PC-3 (cell line): Measurements from ENCODE around the gene FLAD1. TPM values are rescaled to one million over a fixed set of nuclear protein-coding genes. Genes with fewer than 3 reads are reported as not detected.
A peak's percentile ranks its signal among the peaks of the same experiment; 100 is the strongest.

Experiments
- ATAC-seq: fragments of 200-7000 bp; cut with Tn5 transposase; 2 replicates; pipeline ENCODE4 v1.9.1; 2020; ENCODE audit warnings: mild to moderate bottlenecking, moderate library complexity
- BruUV-seq: library from RNA; stranded (reverse); fragments of 400-500 nt; replicated peaks from 2 replicates; lab custom pipeline; 2021; lab: Mats Ljungman, UMichigan
- CTCF ChIA-PET: fragments of 300-600 bp; sonication (Branson Sonifier 250); formaldehyde crosslinking; loops from one replicate; lab custom pipeline; 2022; ENCODE audit warnings: antibody characterized with exemption; lab: Charles Lee
- POLR2A ChIA-PET: fragments of 300-600 bp; sonication (Branson Sonifier 250); formaldehyde crosslinking; loops from one replicate; lab custom pipeline; 2022; ENCODE audit warnings: antibody characterized with exemption; ENCODE audit not compliant: unreplicated experiment; lab: Charles Lee
- DNase-seq: peaks from one replicate; pipeline ENCODE4 v3.0.0-alpha.2; 2015
- H2AFZ ChIP-seq: fragments of 300-600 bp; sonication (generic); 2 replicates; pipeline ENCODE4 v1.6.0; 2016; ENCODE audit warnings: antibody characterized with exemption, low read length
- H3F3A ChIP-seq: fragments of 300-600 bp; sonication (generic); one replicate; pipeline ENCODE4 v1.6.0; 2017; ENCODE audit warnings: antibody characterized with exemption, low read length, control low read depth, mild to moderate bottlenecking; ENCODE audit not compliant: unreplicated experiment
- H3K27ac ChIP-seq: fragments of 300-600 bp; sonication (generic); 2 replicates; pipeline ENCODE4 v1.5.1; 2016; ENCODE audit warnings: mild to moderate bottlenecking, low read length
- H3K27me3 ChIP-seq: fragments of 300-600 bp; sonication (generic); 2 replicates; pipeline ENCODE4 v1.6.1; 2016; ENCODE audit warnings: low read length, mixed read lengths
- H3K36me3 ChIP-seq: fragments of 300-600 bp; sonication (generic); 2 replicates; pipeline ENCODE4 v1.6.1; 2016; ENCODE audit warnings: low read depth, mixed run types, low read length, mixed read lengths
- H3K4me1 ChIP-seq: fragments of 300-600 bp; sonication (generic); 2 replicates; pipeline ENCODE4 v1.5.1; 2016; ENCODE audit warnings: low read length; ENCODE audit not compliant: insufficient read depth
- H3K4me2 ChIP-seq: fragments of 300-600 bp; sonication (generic); 2 replicates; pipeline ENCODE4 v1.6.0; 2016; ENCODE audit warnings: low read length
- H3K4me3 ChIP-seq: fragments of 300-600 bp; sonication (generic); 2 replicates; pipeline ENCODE4 v1.5.1; 2016; ENCODE audit warnings: mild to moderate bottlenecking, low read length, mixed read lengths
- H3K79me2 ChIP-seq: fragments of 300-600 bp; sonication (generic); 2 replicates; pipeline ENCODE4 v1.6.1; 2017; ENCODE audit warnings: low read length, mixed read lengths
- H3K9ac ChIP-seq: fragments of 300-600 bp; sonication (generic); 2 replicates; pipeline ENCODE4 v1.6.0; 2016; ENCODE audit warnings: mild to moderate bottlenecking, low read length
- H3K9me2 ChIP-seq: fragments of 300-600 bp; sonication (generic); replicated peaks from 2 replicates; pipeline ENCODE4 v1.6.1; 2016; ENCODE audit warnings: mixed run types, low read length, mixed read lengths
- H3K9me3 ChIP-seq: fragments of 300-600 bp; sonication (generic); 2 replicates; pipeline ENCODE4 v1.6.1; 2016; ENCODE audit warnings: low read length, mixed read lengths
- H4K20me1 ChIP-seq: fragments of 300-600 bp; sonication (generic); 2 replicates; pipeline ENCODE4 v1.6.1; 2016; ENCODE audit warnings: low read length, mixed read lengths
- EZH2 ChIP-seq: fragments of 300-600 bp; sonication (generic); IDR thresholded peaks from one replicate; pipeline ENCODE4 v1.6.1; 2017; ENCODE audit warnings: antibody characterized with exemption, mild to moderate bottlenecking, low read length; ENCODE audit not compliant: unreplicated experiment
- EZH2phosphoT487 ChIP-seq: fragments of 300-600 bp; sonication (generic); IDR thresholded peaks from 2 replicates; pipeline ENCODE4 v1.6.1; 2018; ENCODE audit warnings: mild to moderate bottlenecking, antibody characterized with exemption, low read length, borderline replicate concordance
- intact Hi-C: fragments of 100-400 bp; cut with micrococcal nuclease; formaldehyde crosslinking; loops from 2 replicates; pipeline ENCODE4 v1.9.0; 2023
- total RNA-seq: library from RNA; depleted of rRNA; stranded (reverse); fragments of >200 nt; gene quantifications from 2 replicates; pipeline ENCODE4 v1.2.3, GENCODE V29; 2014
- TF ChIP-seq, protein P1 (sequence below): fragments of 300-600 bp; sonication (generic); conservative IDR thresholded peaks from 2 replicates; pipeline ENCODE4 v1.5.1; 2017; ENCODE audit warnings: antibody characterized with exemption, low read depth, mild to moderate bottlenecking, low read length

The FLAD1 gene
- total RNA-seq, 1 experiment from 2014 or later, result 84.0 TPM

- Histone ChIP-seq H3K9me3 (no peaks in the 10 kb centered on the region), H3K9ac (peak overlapping the region; percentile 89), H3K27me3 (no peaks in the 10 kb centered on the region), H3K27ac (peak overlapping the region; percentile 96), H3K36me3 (peaks cover 10% of the 10 kb centered on the region; the same call in 1 of the 2 replicates), H4K20me1 (peaks cover 9% of the 10 kb centered on the region; the same call in 1 of the 2 replicates), H3K4me2 (peak overlapping the region; percentile 88), H3F3A (peaks cover 9% of the 10 kb centered on the region), H3K4me1 (peaks cover 51% of the 10 kb centered on the region), H3K79me2 (peaks cover 59% of the 10 kb centered on the region), H3K9me2 (no peaks in the 10 kb centered on the region), H3K4me3 (peak overlapping the region; percentile 80), H2AFZ (0 out of 2 replicates have a peak overlapping the region, but pooled peaks have one; percentile 30)
- TF ChIP-seq EZH2 (no peak), EZH2phosphoT487 (no peak)
- TF ChIP-seq, protein P1, sequence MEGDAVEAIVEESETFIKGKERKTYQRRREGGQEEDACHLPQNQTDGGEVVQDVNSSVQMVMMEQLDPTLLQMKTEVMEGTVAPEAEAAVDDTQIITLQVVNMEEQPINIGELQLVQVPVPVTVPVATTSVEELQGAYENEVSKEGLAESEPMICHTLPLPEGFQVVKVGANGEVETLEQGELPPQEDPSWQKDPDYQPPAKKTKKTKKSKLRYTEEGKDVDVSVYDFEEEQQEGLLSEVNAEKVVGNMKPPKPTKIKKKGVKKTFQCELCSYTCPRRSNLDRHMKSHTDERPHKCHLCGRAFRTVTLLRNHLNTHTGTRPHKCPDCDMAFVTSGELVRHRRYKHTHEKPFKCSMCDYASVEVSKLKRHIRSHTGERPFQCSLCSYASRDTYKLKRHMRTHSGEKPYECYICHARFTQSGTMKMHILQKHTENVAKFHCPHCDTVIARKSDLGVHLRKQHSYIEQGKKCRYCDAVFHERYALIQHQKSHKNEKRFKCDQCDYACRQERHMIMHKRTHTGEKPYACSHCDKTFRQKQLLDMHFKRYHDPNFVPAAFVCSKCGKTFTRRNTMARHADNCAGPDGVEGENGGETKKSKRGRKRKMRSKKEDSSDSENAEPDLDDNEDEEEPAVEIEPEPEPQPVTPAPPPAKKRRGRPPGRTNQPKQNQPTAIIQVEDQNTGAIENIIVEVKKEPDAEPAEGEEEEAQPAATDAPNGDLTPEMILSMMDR, result no peak
- POLR2A ChIA-PET, result interaction anchor here (0.7 to 1.3 kb wide), 4 partner anchors 11 to 361 kb away, joined by 3 to 4 read pairs (median 4); partner anchors contain the start of gene PYGO2
- intact Hi-C loops, result loop anchor here (1.0 to 5.0 kb wide), 4 partner anchors 8 to 165 kb away; partner anchors contain the start of genes EFNA4 and SLC50A1
- BruUV-seq, result no TSS peak
- CTCF ChIA-PET, result interaction anchor here (0.5 kb wide), 1 partner anchor 80 kb away, joined by 6 read pairs; no protein-coding TSS in a partner anchor
- DNase-seq, result no peak
- no peak for ATAC-seq
Observed at GRCh38 chr1:154972213-154972516, 11.0 kb upstream of the FLAD1 start.

- H3K9ac ChIP-seq, result peak overlapping the region; percentile 89
- DNase-seq (peak; percentile 99), ATAC-seq (peak; percentile 26)
- intact Hi-C loops, result loop anchor here (1.0 to 5.0 kb wide), 6 partner anchors 8 to 165 kb away; partner anchors contain the start of genes EFNA4, PYGO2 and SLC50A1
- peak overlapping the region; percentile 88 for H3K4me2 ChIP-seq
- H3K9me2 ChIP-seq, result no peaks in the 10 kb centered on the region
- H3K36me3 ChIP-seq, result peaks cover 10% of the 10 kb centered on the region; the same call in 1 of the 2 replicates
- no peaks in the 10 kb centered on the region for H3K27me3 ChIP-seq
- no peaks in the 10 kb centered on the region for H3K9me3 ChIP-seq
- H3F3A ChIP-seq, result peaks cover 9% of the 10 kb centered on the region
- H3K27ac ChIP-seq, result peak overlapping the region; percentile 96
- TF ChIP-seq EZH2phosphoT487 (no peak), EZH2 (no peak)
- TF ChIP-seq, protein P1, result no peak
- TSS peak; percentile 69 for BruUV-seq
- CTCF ChIA-PET, result interaction anchor here (0.5 to 1.4 kb wide), 3 partner anchors 17 to 79 kb away, joined by 5 to 8 read pairs (median 6); partner anchors contain the start of genes PBXIP1 and ZBTB7B
- POLR2A ChIA-PET, result interaction anchor here (0.5 to 1.3 kb wide), 9 partner anchors 11 to 493 kb away, joined by 3 to 6 read pairs (median 4); partner anchors contain the start of genes ADAM15, EFNA4, PBXIP1 and PYGO2
- peaks cover 64% of the 10 kb centered on the region for H3K79me2 ChIP-seq
- peak overlapping the region; percentile 80 for H3K4me3 ChIP-seq
- H3K4me1 ChIP-seq, result peaks cover 55% of the 10 kb centered on the region
- H4K20me1 ChIP-seq, result peaks cover 13% of the 10 kb centered on the region; the same call in 1 of the 2 replicates
- 0 out of 2 replicates have a peak overlapping the region, but pooled peaks have one; percentile 30 for H2AFZ ChIP-seq
Observed at GRCh38 chr1:154972517-154973343, 10.4 kb upstream of the FLAD1 start.
